MM.1S (cell line): Measurements from ENCODE around the gene TFDP2.
"Not testable (repeated sequence)": the region's sequence is repeated elsewhere in the genome, so short reads cannot be mapped to it uniquely, and the experiment has no call there.

Experiments used
- CTCF ChIP-seq: fragments of 300-600 bp; sonication (generic); IDR thresholded peaks from 2 replicates; pipeline ENCODE4 v1.5.1; 2016; ENCODE audit warnings: antibody characterized with exemption, low read length, mixed read lengths
- EZH2 ChIP-seq: fragments of 300-600 bp; sonication (generic); optimal IDR thresholded peaks from 2 replicates; pipeline ENCODE3; 2017; ENCODE audit warnings: low read depth, mild to moderate bottlenecking, antibody characterized with exemption, low read length, mixed read lengths

GRCh38 chr3:142088925-142089324 lies 60.4 kb downstream of the TFDP2 start:
- TF ChIP-seq CTCF, EZH2: not testable (repeated sequence)
